Natural killer cell (primary cell): ENCODE measurements around the gene KCNJ10. TPM values are rescaled to one million over a fixed set of nuclear protein-coding genes. Genes with fewer than 3 reads are reported as not detected.

Experiments used
- ATAC-seq, 3 donors: fragments of 150-1000 bp in 2 of 3; fragments of 200-7000 bp in 1 of 3; cut with Tn5 transposase; 1 replicate in 1 of 3; 2 replicates in 2 of 3; pipeline ENCODE4 v1.10.0; 2021; ENCODE audit warnings: mild to moderate bottlenecking in 2 of 3, moderate library complexity in 2 of 3
- DNase-seq, 2 donors: peaks; one replicate each; pipeline versions ENCODE4 v3.0.0 to v3.0.0-alpha.2; 2013 to 2021; ENCODE audit warnings: mixed read lengths in 1 of 2
- H3K27ac ChIP-seq: one replicate; pipeline ENCODE4 v1.5.1; 2013; ENCODE audit warnings: mild to moderate bottlenecking, low read length
- H3K27me3 ChIP-seq: one replicate; pipeline ENCODE4 v1.6.1; 2013; ENCODE audit warnings: low read length; ENCODE audit not compliant: control insufficient read depth, insufficient read depth
- H3K36me3 ChIP-seq: one replicate; pipeline ENCODE4 v1.6.1; 2013; ENCODE audit warnings: low read length; ENCODE audit not compliant: control insufficient read depth, insufficient read depth
- H3K4me1 ChIP-seq: one replicate; pipeline ENCODE4 v1.6.1; 2013; ENCODE audit warnings: low read length; ENCODE audit not compliant: control insufficient read depth, insufficient read depth
- H3K4me3 ChIP-seq: one replicate; pipeline ENCODE4 v1.5.1; 2013; ENCODE audit warnings: low read length
- H3K9me3 ChIP-seq: one replicate; pipeline ENCODE4 v1.6.1; 2013; ENCODE audit warnings: low read length; ENCODE audit not compliant: control insufficient read depth, insufficient read depth
- H3K27ac Mint-ChIP-seq, 2 donors: one replicate each; pipeline ENCODE4 v1.8.0; 2022; ENCODE audit warnings: mild to moderate bottlenecking in 2 of 2, mixed read lengths in 2 of 2, moderate library complexity in 1 of 2
- H3K27me3 Mint-ChIP-seq, 2 donors: one replicate each; pipeline ENCODE4 v1.8.0; 2022; ENCODE audit warnings: low read depth in 2 of 2, mixed read lengths in 2 of 2
- H3K36me3 Mint-ChIP-seq: one replicate; pipeline ENCODE4 v1.8.0; 2022; ENCODE audit warnings: mixed read lengths
- H3K4me1 Mint-ChIP-seq, 2 donors: one replicate each; pipeline ENCODE4 v1.8.0; 2022; ENCODE audit warnings: mixed read lengths in 2 of 2
- H3K4me3 Mint-ChIP-seq: one replicate; pipeline ENCODE4 v1.8.0; 2022; ENCODE audit warnings: mild to moderate bottlenecking, moderate library complexity, mixed read lengths
- H3K9me3 Mint-ChIP-seq, 2 donors: one replicate each; pipeline ENCODE4 v1.8.0; 2022; ENCODE audit warnings: mixed read lengths in 2 of 2
- CTCF ChIP-seq: fragments of 200-600 bp; IDR thresholded peaks from one replicate; pipeline ENCODE4 v1.8.0; 2022; ENCODE audit warnings: antibody characterized with exemption
- WGBS: methylation state at CpG from one replicate; pipeline ENCODE4 v1.1.7; 2013; ENCODE audit warnings: missing lambda C conversion rate; ENCODE audit not compliant: insufficient coverage; 5-methylcytosine and 5-hydroxymethylcytosine counted together
- intact Hi-C: fragments of 100-400 bp; cut with micrococcal nuclease; formaldehyde crosslinking; loops from one replicate; pipeline ENCODE4 v1.14.2; 2022
- total RNA-seq, 4 donors: library from RNA; stranded (reverse); fragments of 120-200 nt in 1 of 4; gene quantifications; one replicate each; pipeline versions ENCODE4 v1.2.3 to v1.2.4, GENCODE V29; 2013 to 2022

The KCNJ10 gene
- total RNA-seq, 3 donors from 2014 or later (not counting 1 experiment from before 2014, with no cell fraction given), result not detected

- no peaks in the 10 kb centered on the region for H3K9me3 Mint-ChIP-seq
- no peaks in the 10 kb centered on the region for H3K36me3 ChIP-seq
Observed at GRCh38 chr1:160031365-160032164, 38.4 kb downstream of the KCNJ10 start, which contains the start of gene PIGM. Gene PIGM, minus strand, starts transcription at chr1:160031990. Its CDS starts 251 bp downstream, at chr1:160031739.

GRCh38 chr1:160030657-160031364, 39.1 kb downstream of the KCNJ10 start:
- H3K4me3 ChIP-seq, result peak overlapping the region; percentile 60
- no peaks in the 10 kb centered on the region for H3K27me3 Mint-ChIP-seq

More at GRCh38 chr1:160031365-160032164, 38.4 kb downstream of the KCNJ10 start, which contains the start of gene PIGM:
- TF ChIP-seq CTCF, result no peak
- Mint-ChIP-seq H3K4me3 (peak within 1 kb of the TSS; percentile 97), H3K27me3 (no peaks in the 10 kb centered on the region), H3K4me1 (peaks cover 31 to 36% of the 10 kb centered on the region in 2 donors), H3K36me3 (no peaks in the 10 kb centered on the region), H3K27ac (peak within 1 kb of the TSS; percentile 76 to 92)
- Histone ChIP-seq H3K4me1 (peaks cover 18% of the 10 kb centered on the region), H3K9me3 (no peaks in the 10 kb centered on the region), H3K4me3 (peak within 1 kb of the TSS; percentile 60), H3K27ac (peak within 1 kb of the TSS; percentile 32), H3K27me3 (no peaks in the 10 kb centered on the region)
- intact Hi-C loops, result no loop called here
- under 1% methylated on average over 59 of the region's 60 CpGs for WGBS
- peak; percentile 95 to 96 (median 96) for ATAC-seq
- DNase-seq, result peak; percentile 76 to 95

GRCh38 chr1:160028426-160028825, 41.5 kb downstream of the KCNJ10 start:
- Mint-ChIP-seq H3K27me3 (no peaks in the 10 kb centered on the region), H3K9me3 (no peaks in the 10 kb centered on the region), H3K36me3 (no peaks in the 10 kb centered on the region), H3K4me3 (no peak overlapping the region), H3K27ac (no peak overlapping the region), H3K4me1 (peaks cover 31 to 36% of the 10 kb centered on the region in 2 donors)
- no peak for ATAC-seq
- Histone ChIP-seq H3K9me3 (no peaks in the 10 kb centered on the region), H3K27ac (no peak overlapping the region), H3K4me1 (peaks cover 18% of the 10 kb centered on the region), H3K4me3 (no peak overlapping the region), H3K27me3 (no peaks in the 10 kb centered on the region), H3K36me3 (no peaks in the 10 kb centered on the region)
- no peak for DNase-seq
- no peak for TF ChIP-seq CTCF
- intact Hi-C loops, result no loop called here

More at GRCh38 chr1:160030657-160031364, 39.1 kb downstream of the KCNJ10 start:
- intact Hi-C loops, result no loop called here
- Mint-ChIP-seq H3K36me3 (no peaks in the 10 kb centered on the region), H3K27ac (peak overlapping the region; percentile 76 to 92), H3K9me3 (no peaks in the 10 kb centered on the region), H3K4me3 (peak overlapping the region; percentile 97), H3K4me1 (peaks cover 31 to 36% of the 10 kb centered on the region in 2 donors)
- Histone ChIP-seq H3K36me3 (no peaks in the 10 kb centered on the region), H3K4me1 (peaks cover 18% of the 10 kb centered on the region), H3K27me3 (no peaks in the 10 kb centered on the region), H3K9me3 (no peaks in the 10 kb centered on the region), H3K27ac (peak overlapping the region; percentile 32)
- DNase-seq, result peak in 1 of 2 donors; percentile 43
- no peak for TF ChIP-seq CTCF
- ATAC-seq, result peak; percentile 9 to 28 (median 18)
- 17% methylated on average over 23 of the region's 23 CpGs for WGBS
